Stimulated activated CD4-positive, alpha-beta T cell treated with anti-CD3 and anti-CD28 coated beads, Interleukin-1b, Interleukin-23, amount 100 ng/mL, for 24 hours (primary cell): ENCODE data around the gene ADGRB3.

ENCODE experiments used
- DNase-seq, 4 experiments: peaks; one replicate each; pipeline ENCODE4 v3.0.0-alpha.2; 2020; ENCODE audit warnings: low read depth in 4 of 4, low spot score in 1 of 4

The ADGRB3 gene

GRCh38 chr6:69314001-69314400 lies 678.9 kb downstream of the ADGRB3 start:
- DNase-seq, result no peak

GRCh38 chr6:69314531-69314930 lies 679.4 kb downstream of the ADGRB3 start:
- DNase-seq, result no peak

GRCh38 chr6:69331886-69332285 lies 696.8 kb downstream of the ADGRB3 start:
- no peak for DNase-seq

GRCh38 chr6:69337311-69337710 lies 702.2 kb downstream of the ADGRB3 start:
- no peak for DNase-seq

GRCh38 chr6:69338431-69339162 lies 703.5 kb downstream of the ADGRB3 start:
- DNase-seq, result no peak

- DNase-seq, result no peak
Measured at GRCh38 chr6:69339163-69339550, 704.1 kb downstream of the ADGRB3 start.

GRCh38 chr6:69340196-69340595 lies 705.1 kb downstream of the ADGRB3 start:
- DNase-seq, result no peak

- DNase-seq, result no peak
Measured at GRCh38 chr6:69343851-69344250, 708.8 kb downstream of the ADGRB3 start.

GRCh38 chr6:69349771-69350170 lies 714.7 kb downstream of the ADGRB3 start:
- DNase-seq, result no peak

GRCh38 chr6:69362209-69362608 lies 727.1 kb downstream of the ADGRB3 start:
- DNase-seq, result no peak

GRCh38 chr6:69366831-69367230 lies 731.7 kb downstream of the ADGRB3 start:
- DNase-seq, result no peak

GRCh38 chr6:69368613-69369012 lies 733.5 kb downstream of the ADGRB3 start:
- DNase-seq, result no peak

- DNase-seq, result no peak
Measured at GRCh38 chr6:69370763-69371162, 735.7 kb downstream of the ADGRB3 start.

GRCh38 chr6:69378326-69378725 lies 743.2 kb downstream of the ADGRB3 start:
- DNase-seq, result no peak

GRCh38 chr6:69379518-69379917 lies 744.4 kb downstream of the ADGRB3 start:
- DNase-seq, result no peak

- no peak for DNase-seq
Measured at GRCh38 chr6:69383627-69384026, 748.5 kb downstream of the ADGRB3 start.

GRCh38 chr6:69386426-69386825 lies 751.3 kb downstream of the ADGRB3 start:
- DNase-seq, result no peak

- DNase-seq, result no peak
Measured at GRCh38 chr6:69390125-69390524, 755.0 kb downstream of the ADGRB3 start.

GRCh38 chr6:69391106-69391505 lies 756.0 kb downstream of the ADGRB3 start:
- no peak for DNase-seq

GRCh38 chr6:69392745-69393144 lies 757.7 kb downstream of the ADGRB3 start:
- no peak for DNase-seq

GRCh38 chr6:69398311-69398710 lies 763.2 kb downstream of the ADGRB3 start:
- no peak for DNase-seq

GRCh38 chr6:69398729-69399128 lies 763.6 kb downstream of the ADGRB3 start:
- no peak for DNase-seq

GRCh38 chr6:69408886-69409285 lies 773.8 kb downstream of the ADGRB3 start:
- no peak for DNase-seq
